GM18502 (cell line): ENCODE measurements around the gene ZSCAN31.
"Not testable (repeated sequence)": the region's sequence is repeated elsewhere in the genome, so short reads cannot be mapped to it uniquely, and the experiment has no call there.

Source experiments
- ATAC-seq: cut with Tn5 transposase; IDR thresholded peaks from one replicate; pipeline ENCODE4 v1.9.1; 2021; ENCODE audit warnings: mild to moderate bottlenecking; ENCODE audit not compliant: unreplicated experiment, poor library complexity

The ZSCAN31 gene

GRCh38 chr6:28335564-28336283 lies at the start of gene ZSCAN31:
ZSCAN31 (minus strand) TSS chr6:28336148; CDS start chr6:28329683, 6,465 bp downstream.
- ATAC-seq = peak; percentile 91

- ATAC-seq = no peak
These were observed 48.2 kb upstream of the ZSCAN31 start for GRCh38 chr6:28384143-28384533.

- peak; percentile 97 for ATAC-seq
These were observed 47.5 kb upstream of the ZSCAN31 start for GRCh38 chr6:28383235-28384142.

GRCh38 chr6:28380381-28380780 lies 44.4 kb upstream of the ZSCAN31 start:
- no peak for ATAC-seq

GRCh38 chr6:28378644-28379043 lies 42.7 kb upstream of the ZSCAN31 start:
- ATAC-seq = no peak

- no peak for ATAC-seq
These were observed 41.9 kb upstream of the ZSCAN31 start for GRCh38 chr6:28377879-28378278.

GRCh38 chr6:28373925-28374324 lies 38.0 kb upstream of the ZSCAN31 start:
- ATAC-seq = no peak

- peak; percentile 69 for ATAC-seq
These were observed 35.9 kb upstream of the ZSCAN31 start for GRCh38 chr6:28371706-28372451.

- ATAC-seq = no peak
These were observed 35.3 kb upstream of the ZSCAN31 start for GRCh38 chr6:28371280-28371679.

GRCh38 chr6:28370440-28370839 lies 34.5 kb upstream of the ZSCAN31 start:
- ATAC-seq = no peak

- ATAC-seq = no peak
These were observed 33.5 kb upstream of the ZSCAN31 start for GRCh38 chr6:28369463-28369862.

- ATAC-seq = peak; percentile 84
These were observed 32.6 kb upstream of the ZSCAN31 start for GRCh38 chr6:28368522-28368921.

- not testable (repeated sequence) for ATAC-seq
These were observed 29.6 kb upstream of the ZSCAN31 start for GRCh38 chr6:28365590-28365989.

GRCh38 chr6:28360961-28361360 lies 25.0 kb upstream of the ZSCAN31 start:
- no peak for ATAC-seq

GRCh38 chr6:28359562-28359961 lies 23.6 kb upstream of the ZSCAN31 start:
- ATAC-seq = not testable (repeated sequence)

- ATAC-seq = no peak
These were observed 21.1 kb upstream of the ZSCAN31 start for GRCh38 chr6:28357036-28357435.

GRCh38 chr6:28356666-28357020 lies 20.7 kb upstream of the ZSCAN31 start:
- no peak for ATAC-seq

GRCh38 chr6:28355743-28356665 lies 20.1 kb upstream of the ZSCAN31 start:
- peak; percentile 67 for ATAC-seq

- ATAC-seq = no peak
These were observed 19.0 kb upstream of the ZSCAN31 start for GRCh38 chr6:28354688-28355554.
